ENCODE data around the gene GMEB2. TPM values are rescaled to one million over a fixed set of nuclear protein-coding genes. Genes with fewer than 3 reads are reported as not detected.
"Not testable (repeated sequence)": the region's sequence is repeated elsewhere in the genome, so short reads cannot be mapped to it uniquely, and the experiment has no call there.

Gene GMEB2
- total RNA-seq, 1 experiment from 2014 or later: 22.0 TPM

- peak; percentile 87 for DNase-seq (ENCODE audit: low read depth)
Measured at GRCh38 chr20:63657937-63658748, 31.2 kb upstream of the GMEB2 start, which contains the start of gene RTEL1. Gene RTEL1 (plus strand): TSS chr20:63658312. CDS start chr20:63659403, 1,091 bp downstream.

- no peak for DNase-seq (ENCODE audit: low read depth)
Measured at GRCh38 chr20:63657260-63657936, 30.5 kb upstream of the GMEB2 start.

DNA sequence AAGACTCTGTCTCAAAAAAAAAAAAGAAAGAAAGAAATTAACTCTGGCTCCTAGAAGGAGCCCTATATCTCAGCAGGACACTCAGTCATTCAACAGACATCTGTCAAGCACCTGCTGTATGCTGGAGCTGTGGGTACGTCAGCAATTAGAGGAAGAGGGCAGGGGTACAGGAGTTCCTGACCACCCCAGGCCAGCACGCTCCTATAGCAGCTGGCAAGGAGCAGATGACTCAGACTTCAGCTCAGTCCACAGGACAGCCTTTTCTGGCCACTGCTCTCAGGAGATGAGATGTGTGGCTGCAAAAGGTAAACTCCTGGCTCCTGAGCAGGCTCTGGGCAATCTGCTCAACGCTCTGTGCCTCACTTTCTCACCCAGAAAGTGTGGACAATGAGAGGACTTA, 29.6 kb upstream of the GMEB2 start:
- no peak for DNase-seq (ENCODE audit: low read depth)

- DNase-seq (ENCODE audit: low read depth): no peak
Measured at GRCh38 chr20:63655249-63655648, 28.3 kb upstream of the GMEB2 start.

DNA sequence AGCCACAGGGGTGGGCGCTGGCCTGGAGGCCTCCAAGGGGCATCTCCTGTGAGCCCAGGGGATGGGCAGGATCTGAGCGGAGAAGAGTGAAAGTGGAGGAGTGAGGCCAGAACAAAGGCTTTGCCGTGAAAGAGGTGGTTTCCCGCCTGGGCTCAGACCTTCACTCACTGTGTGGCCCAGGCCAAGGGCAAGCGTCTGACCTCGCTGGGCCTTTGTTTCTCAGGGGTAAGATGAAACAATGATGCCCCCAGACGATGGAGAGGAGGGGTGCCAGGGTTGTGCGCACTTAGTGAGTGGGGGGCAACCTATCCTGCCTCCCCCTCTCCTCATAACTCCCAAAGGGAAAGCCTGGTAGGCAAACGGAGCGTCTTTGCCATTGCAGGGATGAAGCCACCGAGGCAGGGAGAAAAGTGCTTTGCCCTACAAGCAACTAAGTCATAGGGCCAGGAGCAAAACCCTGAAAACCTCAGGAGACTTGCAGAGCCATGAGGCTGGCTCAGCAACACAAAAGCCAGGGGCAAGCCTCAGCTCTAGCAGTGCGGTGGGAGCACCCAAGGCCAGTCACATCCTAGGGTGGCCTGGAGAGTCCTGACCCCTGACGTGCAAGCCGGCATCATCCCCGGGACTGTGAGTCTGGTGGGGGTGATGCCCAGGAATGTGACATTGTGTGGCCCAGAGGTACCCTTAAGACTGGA, 27.2 kb upstream of the GMEB2 start:
- DNase-seq (ENCODE audit: low read depth): no peak

- peak; percentile 67 for DNase-seq (ENCODE audit: low read depth)
Measured at GRCh38 chr20:63653041-63653973, 26.4 kb upstream of the GMEB2 start, which contains the start of gene STMN3. Gene STMN3 (minus strand): TSS chr20:63653424. CDS start chr20:63653345, 79 bp downstream.

DNA sequence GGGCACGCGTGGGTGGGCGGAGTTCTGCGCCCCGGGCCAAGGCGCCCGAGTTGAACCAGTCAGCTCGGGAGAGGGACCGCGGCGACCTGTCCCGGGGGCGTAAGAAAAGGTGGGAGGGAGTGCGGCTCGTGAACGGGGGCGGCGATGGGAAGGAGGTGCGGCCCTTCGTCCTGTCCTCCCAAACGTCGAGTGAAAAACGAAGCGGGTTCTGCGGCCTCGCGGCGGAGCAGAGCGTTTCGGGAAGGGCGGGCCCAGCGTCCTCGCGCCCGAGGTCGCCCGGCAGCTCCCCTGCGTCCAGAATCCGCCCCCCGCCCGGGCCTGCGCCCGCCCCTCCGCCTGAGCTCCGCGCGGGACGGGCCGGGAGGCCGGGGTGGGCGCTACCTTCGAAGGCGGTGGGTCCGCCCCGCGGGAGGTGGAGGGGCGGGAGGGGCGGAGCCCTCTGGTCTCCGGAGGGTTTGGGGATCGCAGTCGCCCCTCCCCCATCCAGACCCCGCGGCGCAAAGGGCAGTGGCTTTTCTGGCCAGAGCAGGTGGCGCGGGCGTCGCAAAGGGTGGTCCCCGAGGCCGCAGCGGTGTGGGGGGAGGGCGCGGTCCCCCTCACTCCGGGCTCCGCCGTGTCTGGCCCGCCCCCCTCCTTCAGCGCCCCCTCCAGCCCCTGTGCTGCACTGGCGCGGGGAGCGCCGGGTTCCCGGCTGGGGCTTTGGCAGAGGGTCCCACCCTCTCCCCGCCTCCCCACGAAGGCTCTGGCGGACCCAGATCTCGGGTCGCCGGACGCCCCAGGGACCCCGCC, 25.5 kb upstream of the GMEB2 start:
- no peak for DNase-seq (ENCODE audit: low read depth)

DNA sequence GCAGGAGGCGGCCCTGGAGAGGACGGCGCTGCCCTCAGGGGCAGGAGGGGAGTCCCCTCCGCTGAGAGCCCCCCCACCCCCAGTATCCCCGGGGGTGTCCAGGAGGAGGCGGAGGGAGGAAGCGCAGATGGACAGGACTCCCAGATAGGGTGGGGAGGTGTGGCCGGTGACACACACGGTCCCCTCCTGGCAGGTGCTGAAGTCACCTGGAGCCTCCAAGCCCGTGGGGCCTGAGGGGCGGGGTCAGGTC, 25.0 kb upstream of the GMEB2 start:
- no peak for DNase-seq (ENCODE audit: low read depth)

DNA sequence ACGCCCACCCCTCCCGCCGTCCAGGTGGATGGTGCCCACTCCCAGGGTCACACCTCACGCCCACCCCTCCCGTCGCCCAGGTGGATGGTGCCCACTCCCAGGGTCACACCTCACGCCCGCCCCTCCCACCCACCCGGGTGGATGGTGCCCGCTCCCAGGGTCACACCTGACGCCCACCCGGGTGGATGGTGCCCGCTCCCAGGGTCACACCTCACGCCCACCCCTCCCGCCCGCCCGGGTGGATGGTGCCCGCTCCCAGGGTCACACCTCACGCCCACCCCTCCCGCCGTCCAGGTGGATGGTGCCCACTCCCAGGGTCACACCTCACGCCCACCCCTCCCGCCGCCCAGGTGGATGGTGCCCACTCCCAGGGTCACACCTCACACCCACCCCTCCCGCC, 23.6 kb upstream of the GMEB2 start:
- not testable (repeated sequence) for DNase-seq (ENCODE audit: low read depth)

DNA sequence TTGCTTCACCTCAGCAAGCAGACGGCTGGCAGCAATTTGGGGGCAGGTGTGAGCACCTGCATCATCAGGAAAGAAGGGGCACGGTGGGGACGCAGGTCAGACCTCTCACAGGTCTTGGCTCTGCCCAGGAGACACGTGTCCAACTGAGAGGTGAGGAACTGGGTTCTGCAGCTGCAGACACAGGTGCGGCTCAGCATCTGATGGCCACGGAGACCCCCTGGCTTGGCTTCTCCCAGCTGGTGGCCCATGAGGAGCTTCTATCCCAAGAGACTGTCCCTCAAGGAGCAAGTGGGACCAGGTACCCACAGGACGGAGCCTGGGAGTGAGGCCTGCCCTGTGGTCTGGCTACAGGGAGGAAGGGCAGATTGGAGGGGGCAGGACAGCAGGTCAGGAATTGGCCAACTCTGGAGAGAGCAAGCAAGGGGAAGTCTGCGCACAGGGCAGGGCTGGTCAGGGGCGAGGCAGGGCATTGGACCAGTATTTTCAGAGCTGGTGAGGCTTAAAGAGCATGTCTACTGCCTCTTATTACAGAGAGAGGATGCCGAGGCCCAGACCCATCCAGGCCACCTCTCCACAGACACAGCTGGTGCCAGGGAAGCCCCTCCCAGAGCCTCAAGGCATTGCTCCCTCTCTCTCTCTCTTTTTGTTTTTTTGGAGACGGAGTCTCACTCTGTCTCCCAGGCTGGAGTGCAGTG, 22.1 kb upstream of the GMEB2 start:
- no peak for DNase-seq (ENCODE audit: low read depth)

DNA sequence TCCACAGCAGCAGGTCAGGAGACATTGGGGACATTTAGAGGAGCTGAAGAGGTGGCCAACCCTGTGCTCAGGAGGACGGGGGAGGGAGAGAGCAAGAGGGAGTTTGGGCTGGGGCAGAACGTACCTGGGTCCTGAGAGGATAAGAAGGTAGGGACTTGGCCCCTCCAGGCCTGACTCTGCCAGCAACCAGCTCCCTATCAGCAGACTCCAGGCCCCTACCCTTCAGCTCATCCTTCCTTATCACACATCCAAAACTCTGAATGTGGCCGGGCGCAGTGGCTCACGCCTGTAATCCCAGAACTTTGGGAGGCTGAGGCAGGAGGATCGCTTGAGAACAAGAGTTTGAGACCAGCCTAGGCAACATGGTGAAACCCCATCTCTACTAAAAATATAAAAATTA, 21.3 kb upstream of the GMEB2 start:
- no peak for DNase-seq (ENCODE audit: low read depth)

- DNase-seq (ENCODE audit: low read depth): no peak
Measured at GRCh38 chr20:63645218-63645617, 18.3 kb upstream of the GMEB2 start.

DNA sequence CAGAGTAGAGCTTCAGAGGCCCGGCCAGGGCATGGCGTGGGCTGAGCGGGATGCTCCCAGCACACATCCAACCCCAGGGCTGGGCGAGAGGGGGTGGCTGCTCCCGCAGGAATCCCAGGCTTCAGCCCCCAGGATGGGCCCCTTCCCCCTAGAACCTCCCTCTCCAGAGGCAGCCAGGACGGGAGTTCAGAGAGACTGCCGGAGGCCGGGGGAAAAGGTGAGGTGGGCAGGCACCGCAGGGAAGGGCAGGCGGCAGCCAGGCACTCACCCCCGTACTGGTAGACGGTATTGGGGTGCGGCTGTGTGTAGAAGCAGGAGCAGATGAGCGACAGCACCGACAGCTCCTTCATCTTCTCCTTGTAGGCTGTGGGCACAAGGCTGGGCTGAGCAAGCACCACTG, 17.0 kb upstream of the GMEB2 start:
- DNase-seq (ENCODE audit: low read depth): no peak

GRCh38 chr20:63643499-63643898, 16.6 kb upstream of the GMEB2 start:
- no peak for DNase-seq (ENCODE audit: low read depth)

DNA sequence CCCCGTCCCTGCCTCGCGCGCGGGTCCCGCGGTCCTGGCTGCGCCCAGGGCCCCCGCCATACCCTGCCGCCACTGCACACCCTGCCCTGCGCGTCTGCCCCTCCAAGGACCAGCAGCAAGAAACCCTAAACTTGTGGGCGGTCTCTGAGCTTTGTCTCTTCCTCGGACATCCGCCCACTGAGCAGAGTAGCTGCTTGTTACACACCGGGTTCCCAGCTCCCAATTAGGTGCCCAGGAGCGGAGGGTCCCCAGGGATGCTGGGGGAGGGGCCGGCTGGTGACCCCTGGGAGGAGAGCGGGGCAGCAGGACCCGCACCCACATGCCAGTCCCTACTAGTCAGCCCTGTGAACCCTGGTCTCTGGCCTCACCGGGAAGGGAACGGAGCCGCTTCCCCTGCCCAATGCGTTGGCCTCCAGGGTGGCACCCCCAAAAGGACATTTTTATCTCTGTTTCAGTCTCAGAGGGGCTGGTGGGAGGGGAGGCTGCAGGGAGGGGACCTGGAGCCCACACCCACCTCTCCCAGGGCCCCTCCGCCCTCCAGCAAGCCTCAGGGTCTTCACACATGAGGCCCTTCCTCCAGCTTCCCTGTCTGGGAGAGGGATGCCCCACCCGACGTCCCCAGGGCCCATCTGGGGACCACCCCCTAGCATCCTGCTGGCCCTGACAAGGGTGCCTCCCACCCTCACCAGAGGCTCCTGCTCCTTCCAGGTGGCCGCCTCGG, 15.8 kb upstream of the GMEB2 start:
- no peak for DNase-seq (ENCODE audit: low read depth)

DNA sequence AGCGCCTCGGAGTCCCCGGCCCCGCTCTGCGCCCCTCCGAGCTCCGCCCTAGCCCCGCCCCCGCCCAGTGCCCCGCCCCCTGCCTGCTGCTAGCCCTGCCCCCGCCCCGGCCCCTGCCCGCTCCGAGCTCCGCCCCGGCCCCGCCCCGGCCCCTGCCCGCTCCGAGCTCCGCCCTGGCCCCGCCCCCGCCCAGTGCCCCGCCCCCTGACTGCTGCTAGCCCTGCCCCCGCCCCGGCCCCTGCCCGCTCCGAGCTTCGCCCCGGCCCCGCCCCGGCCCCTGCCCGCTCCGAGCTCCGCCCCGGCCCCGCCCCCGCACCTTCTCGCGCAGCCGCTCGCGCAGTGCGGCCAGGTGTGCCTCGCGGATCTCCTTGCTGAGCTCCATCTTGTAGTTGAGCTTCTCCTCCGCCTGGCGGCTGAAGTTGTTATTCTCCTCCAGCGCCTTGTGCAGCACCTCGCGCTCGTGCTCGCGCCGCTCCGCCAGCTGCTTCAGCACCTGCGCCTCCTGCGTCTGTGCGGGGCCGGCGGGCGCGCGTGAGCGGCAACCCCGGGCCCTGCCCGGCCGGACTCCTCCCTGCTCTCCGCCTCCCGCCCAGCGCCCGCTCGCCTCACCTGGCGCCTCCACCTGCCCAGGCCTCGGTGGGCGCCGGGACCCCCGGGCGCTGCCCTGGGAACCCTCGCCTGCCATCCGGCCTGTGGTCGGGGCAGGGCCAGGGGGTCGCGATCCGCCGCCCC, 15.1 kb upstream of the GMEB2 start:
- DNase-seq (ENCODE audit: low read depth): no peak

GRCh38 chr20:63641146-63641791, 14.4 kb upstream of the GMEB2 start:
- DNase-seq (ENCODE audit: low read depth): no peak

GRCh38 chr20:63640686-63641085, 13.8 kb upstream of the GMEB2 start:
- DNase-seq (ENCODE audit: low read depth): not testable (repeated sequence)

All from HT1080 (cell line).